K562 (cell line): ENCODE data around the gene MBOAT7. TPM values are rescaled to one million over a fixed set of nuclear protein-coding genes. Genes with fewer than 3 reads are reported as not detected.

ENCODE experiments used
- EHMT2 ChIP-seq: fragments of 450-650 bp; IDR thresholded peaks from 2 replicates; pipeline ENCODE4 v1.6.1; 2018; ENCODE audit warnings: antibody characterized with exemption
- ELF1 ChIP-seq: fragments of 200-800 bp; sonication (Bioruptor generic); IDR thresholded peaks from 2 replicates; pipeline ENCODE4 v1.6.1; 2016; ENCODE audit warnings: missing genetic modification characterization, missing compliant biosample characterization
- ETV1 ChIP-seq: fragments of 450-650 bp; conservative IDR thresholded peaks from 2 replicates; pipeline ENCODE4 v1.6.1; 2016; ENCODE audit warnings: missing genetic modification characterization, control low read depth, low read depth, missing compliant biosample characterization
- FUS ChIP-seq: fragments of 200-400 bp; formaldehyde crosslinking; optimal IDR thresholded peaks from 2 replicates; pipeline ENCODE3; 2017; ENCODE audit warnings: low read depth, low read length
- GATA2 ChIP-seq: sonication (generic); formaldehyde crosslinking; IDR thresholded peaks from 2 replicates; pipeline ENCODE4 v1.4.0; 2020; ENCODE audit warnings: mild to moderate bottlenecking, missing genetic modification reagents
- NR4A1 ChIP-seq, 2 experiments: fragments of 250-450 bp in 1 of 2; fragments of 450-650 bp in 1 of 2; sonication (Bioruptor Pico) in 1 of 2; IDR thresholded peaks; 2 replicates each; pipeline versions ENCODE4 v1.4.0 to v1.6.1; 2016 to 2020; ENCODE audit warnings: mild to moderate bottlenecking in 2 of 2, missing compliant biosample characterization in 1 of 2, missing genetic modification characterization in 1 of 2, moderate library complexity in 1 of 2
- RNF2 ChIP-seq: sonication (generic); IDR thresholded peaks from 2 replicates; pipeline ENCODE4 v1.6.1; 2016
- SRF ChIP-seq, 2 experiments: fragments of 250-450, 450-650 bp in 1 of 2; sonication (Bioruptor Pico) in 1 of 2; sonication (generic) in 1 of 2; formaldehyde crosslinking; IDR thresholded peaks; 2 replicates each; pipeline versions ENCODE4 v1.5.0 to v1.5.1; 2020 to 2022; ENCODE audit warnings: mild to moderate bottlenecking in 1 of 2, missing genetic modification reagents in 1 of 2
- SRSF9 ChIP-seq: fragments of 200-400 bp; formaldehyde crosslinking; IDR thresholded peaks from 2 replicates; pipeline ENCODE4 v1.6.1; 2017; ENCODE audit warnings: low read depth, low read length, borderline replicate concordance
- ZNF3 ChIP-seq: fragments of 250-450 bp; sonication (Bioruptor Pico); IDR thresholded peaks from 2 replicates; pipeline ENCODE4 v1.5.0; 2021; ENCODE audit warnings: mild to moderate bottlenecking, moderate library complexity
- polyA plus RNA-seq, 8 experiments: library from polyadenylated mRNA; depleted of rRNA in 4 of 8; stranded (reverse) in 5 of 8; unstranded in 3 of 8; fragments of >200 nt; fragmentation: Nextera tagmentation in 2 of 8; fragmentation: Illumina TruSeq in 1 of 8; extraction: Ambion mirVana in 2 of 8; extraction: Trizol in 1 of 8; gene quantifications; 2 replicates each; pipeline versions ENCODE4 v1.2.1 to v1.2.3, GENCODE V29; 2011 to 2014; ENCODE audit warnings: inconsistent platforms in 1 of 8, missing spikeins in 1 of 8
- total RNA-seq, 7 experiments: library from RNA; depleted of rRNA in 6 of 7; stranded (reverse); fragments of >200 nt in 6 of 7; fragmentation: Illumina TruSeq in 2 of 7; extraction: Trizol in 2 of 7; gene quantifications; 2 replicates each; pipeline versions ENCODE4 v1.2.1 to v1.2.3, GENCODE V29; 2011 to 2021; ENCODE audit warnings: low replicate concordance in 1 of 7
- TF ChIP-seq, protein P1 (sequence below): fragments of 450-650 bp; formaldehyde crosslinking; IDR thresholded peaks from 2 replicates; pipeline ENCODE4 v1.4.0; 2022; ENCODE audit warnings: missing genetic modification characterization
- TF ChIP-seq, protein P2 (sequence below): fragments of 450-650 bp; IDR thresholded peaks from 2 replicates; pipeline ENCODE4 v1.6.1; 2016; ENCODE audit warnings: mild to moderate bottlenecking, moderate library complexity
- TF ChIP-seq, protein P3 (sequence below): fragments of 250-450 bp; sonication (Bioruptor Pico); IDR thresholded peaks from 2 replicates; pipeline ENCODE4 v1.5.1; 2021; ENCODE audit warnings: mild to moderate bottlenecking

Gene MBOAT7
- total and polyA plus RNA-seq, 9 of the 15 experiments (the other 6 are each of a cell fraction or from before 2014, with no cell fraction given), result 1.4 to 153 (median 56.1) TPM

DNA sequence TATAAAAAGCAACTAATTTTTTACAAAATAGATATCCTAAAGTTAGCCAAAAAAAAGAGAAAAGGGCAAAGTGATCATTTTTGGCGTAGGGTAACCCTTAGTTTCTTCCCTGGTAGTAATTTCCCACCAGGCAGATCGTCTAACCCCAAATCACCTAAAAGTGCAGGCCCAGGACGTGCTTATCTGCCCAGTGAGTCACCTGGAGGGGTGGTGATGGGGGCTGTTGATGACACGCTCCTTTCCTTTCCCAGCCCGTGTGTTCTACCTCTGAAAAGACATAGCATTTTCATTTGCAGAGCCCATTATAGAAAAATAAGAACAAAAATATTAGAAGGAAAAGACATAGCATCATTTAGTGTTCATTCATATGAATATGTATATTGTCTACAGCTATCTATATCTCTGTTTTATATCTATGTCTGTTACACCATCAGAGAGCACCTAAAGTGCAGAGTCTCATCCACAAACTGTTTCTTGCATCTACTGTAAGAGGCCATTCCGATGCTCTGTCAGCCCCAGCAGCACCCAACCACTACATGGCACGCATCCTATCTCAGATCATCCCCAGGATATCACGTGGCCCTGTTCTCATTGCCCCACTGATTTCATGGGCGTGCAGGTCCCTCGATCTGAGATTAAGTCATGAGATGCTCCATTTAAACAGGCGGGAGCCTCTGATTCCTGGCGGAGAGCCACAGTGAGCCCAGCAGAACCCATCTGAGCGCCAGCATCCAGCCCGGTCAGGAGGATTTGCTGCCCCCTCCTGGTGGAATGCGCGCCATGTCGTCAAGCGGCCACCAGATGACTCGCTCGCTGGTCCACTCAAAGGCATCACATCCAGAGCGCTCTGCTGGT lies 41.9 kb upstream of the MBOAT7 start (continued):
- TF ChIP-seq, protein P1, sequence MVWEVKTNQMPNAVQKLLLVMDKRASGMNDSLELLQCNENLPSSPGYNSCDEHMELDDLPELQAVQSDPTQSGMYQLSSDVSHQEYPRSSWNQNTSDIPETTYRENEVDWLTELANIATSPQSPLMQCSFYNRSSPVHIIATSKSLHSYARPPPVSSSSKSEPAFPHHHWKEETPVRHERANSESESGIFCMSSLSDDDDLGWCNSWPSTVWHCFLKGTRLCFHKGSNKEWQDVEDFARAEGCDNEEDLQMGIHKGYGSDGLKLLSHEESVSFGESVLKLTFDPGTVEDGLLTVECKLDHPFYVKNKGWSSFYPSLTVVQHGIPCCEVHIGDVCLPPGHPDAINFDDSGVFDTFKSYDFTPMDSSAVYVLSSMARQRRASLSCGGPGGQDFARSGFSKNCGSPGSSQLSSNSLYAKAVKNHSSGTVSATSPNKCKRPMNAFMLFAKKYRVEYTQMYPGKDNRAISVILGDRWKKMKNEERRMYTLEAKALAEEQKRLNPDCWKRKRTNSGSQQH (CRISPR knock-in tag), result no peak
- no peak for TF ChIP-seq EHMT2
- TF ChIP-seq ELF1, result no peak
- no peak for TF ChIP-seq ZNF3 (CRISPR knock-in tag)
- no peak for TF ChIP-seq ETV1
- TF ChIP-seq, protein P2, sequence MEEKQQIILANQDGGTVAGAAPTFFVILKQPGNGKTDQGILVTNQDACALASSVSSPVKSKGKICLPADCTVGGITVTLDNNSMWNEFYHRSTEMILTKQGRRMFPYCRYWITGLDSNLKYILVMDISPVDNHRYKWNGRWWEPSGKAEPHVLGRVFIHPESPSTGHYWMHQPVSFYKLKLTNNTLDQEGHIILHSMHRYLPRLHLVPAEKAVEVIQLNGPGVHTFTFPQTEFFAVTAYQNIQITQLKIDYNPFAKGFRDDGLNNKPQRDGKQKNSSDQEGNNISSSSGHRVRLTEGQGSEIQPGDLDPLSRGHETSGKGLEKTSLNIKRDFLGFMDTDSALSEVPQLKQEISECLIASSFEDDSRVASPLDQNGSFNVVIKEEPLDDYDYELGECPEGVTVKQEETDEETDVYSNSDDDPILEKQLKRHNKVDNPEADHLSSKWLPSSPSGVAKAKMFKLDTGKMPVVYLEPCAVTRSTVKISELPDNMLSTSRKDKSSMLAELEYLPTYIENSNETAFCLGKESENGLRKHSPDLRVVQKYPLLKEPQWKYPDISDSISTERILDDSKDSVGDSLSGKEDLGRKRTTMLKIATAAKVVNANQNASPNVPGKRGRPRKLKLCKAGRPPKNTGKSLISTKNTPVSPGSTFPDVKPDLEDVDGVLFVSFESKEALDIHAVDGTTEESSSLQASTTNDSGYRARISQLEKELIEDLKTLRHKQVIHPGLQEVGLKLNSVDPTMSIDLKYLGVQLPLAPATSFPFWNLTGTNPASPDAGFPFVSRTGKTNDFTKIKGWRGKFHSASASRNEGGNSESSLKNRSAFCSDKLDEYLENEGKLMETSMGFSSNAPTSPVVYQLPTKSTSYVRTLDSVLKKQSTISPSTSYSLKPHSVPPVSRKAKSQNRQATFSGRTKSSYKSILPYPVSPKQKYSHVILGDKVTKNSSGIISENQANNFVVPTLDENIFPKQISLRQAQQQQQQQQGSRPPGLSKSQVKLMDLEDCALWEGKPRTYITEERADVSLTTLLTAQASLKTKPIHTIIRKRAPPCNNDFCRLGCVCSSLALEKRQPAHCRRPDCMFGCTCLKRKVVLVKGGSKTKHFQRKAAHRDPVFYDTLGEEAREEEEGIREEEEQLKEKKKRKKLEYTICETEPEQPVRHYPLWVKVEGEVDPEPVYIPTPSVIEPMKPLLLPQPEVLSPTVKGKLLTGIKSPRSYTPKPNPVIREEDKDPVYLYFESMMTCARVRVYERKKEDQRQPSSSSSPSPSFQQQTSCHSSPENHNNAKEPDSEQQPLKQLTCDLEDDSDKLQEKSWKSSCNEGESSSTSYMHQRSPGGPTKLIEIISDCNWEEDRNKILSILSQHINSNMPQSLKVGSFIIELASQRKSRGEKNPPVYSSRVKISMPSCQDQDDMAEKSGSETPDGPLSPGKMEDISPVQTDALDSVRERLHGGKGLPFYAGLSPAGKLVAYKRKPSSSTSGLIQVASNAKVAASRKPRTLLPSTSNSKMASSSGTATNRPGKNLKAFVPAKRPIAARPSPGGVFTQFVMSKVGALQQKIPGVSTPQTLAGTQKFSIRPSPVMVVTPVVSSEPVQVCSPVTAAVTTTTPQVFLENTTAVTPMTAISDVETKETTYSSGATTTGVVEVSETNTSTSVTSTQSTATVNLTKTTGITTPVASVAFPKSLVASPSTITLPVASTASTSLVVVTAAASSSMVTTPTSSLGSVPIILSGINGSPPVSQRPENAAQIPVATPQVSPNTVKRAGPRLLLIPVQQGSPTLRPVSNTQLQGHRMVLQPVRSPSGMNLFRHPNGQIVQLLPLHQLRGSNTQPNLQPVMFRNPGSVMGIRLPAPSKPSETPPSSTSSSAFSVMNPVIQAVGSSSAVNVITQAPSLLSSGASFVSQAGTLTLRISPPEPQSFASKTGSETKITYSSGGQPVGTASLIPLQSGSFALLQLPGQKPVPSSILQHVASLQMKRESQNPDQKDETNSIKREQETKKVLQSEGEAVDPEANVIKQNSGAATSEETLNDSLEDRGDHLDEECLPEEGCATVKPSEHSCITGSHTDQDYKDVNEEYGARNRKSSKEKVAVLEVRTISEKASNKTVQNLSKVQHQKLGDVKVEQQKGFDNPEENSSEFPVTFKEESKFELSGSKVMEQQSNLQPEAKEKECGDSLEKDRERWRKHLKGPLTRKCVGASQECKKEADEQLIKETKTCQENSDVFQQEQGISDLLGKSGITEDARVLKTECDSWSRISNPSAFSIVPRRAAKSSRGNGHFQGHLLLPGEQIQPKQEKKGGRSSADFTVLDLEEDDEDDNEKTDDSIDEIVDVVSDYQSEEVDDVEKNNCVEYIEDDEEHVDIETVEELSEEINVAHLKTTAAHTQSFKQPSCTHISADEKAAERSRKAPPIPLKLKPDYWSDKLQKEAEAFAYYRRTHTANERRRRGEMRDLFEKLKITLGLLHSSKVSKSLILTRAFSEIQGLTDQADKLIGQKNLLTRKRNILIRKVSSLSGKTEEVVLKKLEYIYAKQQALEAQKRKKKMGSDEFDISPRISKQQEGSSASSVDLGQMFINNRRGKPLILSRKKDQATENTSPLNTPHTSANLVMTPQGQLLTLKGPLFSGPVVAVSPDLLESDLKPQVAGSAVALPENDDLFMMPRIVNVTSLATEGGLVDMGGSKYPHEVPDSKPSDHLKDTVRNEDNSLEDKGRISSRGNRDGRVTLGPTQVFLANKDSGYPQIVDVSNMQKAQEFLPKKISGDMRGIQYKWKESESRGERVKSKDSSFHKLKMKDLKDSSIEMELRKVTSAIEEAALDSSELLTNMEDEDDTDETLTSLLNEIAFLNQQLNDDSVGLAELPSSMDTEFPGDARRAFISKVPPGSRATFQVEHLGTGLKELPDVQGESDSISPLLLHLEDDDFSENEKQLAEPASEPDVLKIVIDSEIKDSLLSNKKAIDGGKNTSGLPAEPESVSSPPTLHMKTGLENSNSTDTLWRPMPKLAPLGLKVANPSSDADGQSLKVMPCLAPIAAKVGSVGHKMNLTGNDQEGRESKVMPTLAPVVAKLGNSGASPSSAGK, result no peak
- TF ChIP-seq SRF (CRISPR knock-in tag; IDR thresholded peaks at IDR 0.05), result no peak
- TF ChIP-seq RNF2, result no peak
- no peak for TF ChIP-seq FUS
- TF ChIP-seq SRSF9, result no peak
- TF ChIP-seq GATA2 (CRISPR knock-in tag), result no peak
- TF ChIP-seq NR4A1 (CRISPR knock-in tag; IDR thresholded peaks at IDR 0.05), result no peak
- TF ChIP-seq NR4A1 (tag; IDR thresholded peaks at IDR 0.05), result no peak
- TF ChIP-seq, protein P3, sequence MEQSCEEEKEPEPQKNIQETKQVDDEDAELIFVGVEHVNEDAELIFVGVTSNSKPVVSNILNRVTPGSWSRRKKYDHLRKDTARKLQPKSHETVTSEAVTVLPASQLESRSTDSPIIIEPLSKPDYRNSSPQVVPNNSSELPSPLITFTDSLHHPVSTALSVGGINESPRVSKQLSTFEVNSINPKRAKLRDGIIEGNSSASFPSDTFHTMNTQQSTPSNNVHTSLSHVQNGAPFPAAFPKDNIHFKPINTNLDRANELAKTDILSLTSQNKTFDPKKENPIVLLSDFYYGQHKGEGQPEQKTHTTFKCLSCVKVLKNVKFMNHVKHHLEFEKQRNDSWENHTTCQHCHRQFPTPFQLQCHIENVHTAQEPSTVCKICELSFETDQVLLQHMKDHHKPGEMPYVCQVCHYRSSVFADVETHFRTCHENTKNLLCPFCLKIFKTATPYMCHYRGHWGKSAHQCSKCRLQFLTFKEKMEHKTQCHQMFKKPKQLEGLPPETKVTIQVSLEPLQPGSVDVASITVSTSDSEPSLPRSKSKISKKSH (CRISPR knock-in tag), result no peak
